Left lung (tissue), 10 donors: ENCODE measurements around the gene GMDS. TPM values are rescaled to one million over a fixed set of nuclear protein-coding genes. Genes with fewer than 3 reads are reported as not detected.

ENCODE experiments used
- ATAC-seq: fragments of 200-7000 bp; cut with Tn5 transposase; one replicate; pipeline ENCODE4 v1.9.1; 2020; ENCODE audit warnings: moderate library complexity
- DNase-seq, 4 donors: peaks; one replicate each; pipeline ENCODE4 v3.0.0-alpha.2; 2013 to 2020
- H3K27ac ChIP-seq, 2 donors: fragments of 200-600 bp; sonication (generic) in 1 of 2; one replicate each; pipeline versions ENCODE4 v1.5.0 to v1.8.0; 2020 to 2021
- H3K27me3 ChIP-seq, 2 donors: fragments of 200-600 bp; sonication (generic) in 1 of 2; one replicate each; pipeline versions ENCODE4 v1.5.0 to v1.8.0; 2020 to 2021
- H3K36me3 ChIP-seq, 2 donors: fragments of 200-600 bp; sonication (generic) in 1 of 2; one replicate each; pipeline versions ENCODE4 v1.5.0 to v1.8.0; 2020 to 2021
- H3K4me1 ChIP-seq, 2 donors: fragments of 200-600 bp; one replicate each; pipeline ENCODE4 v1.8.0; 2021
- H3K4me3 ChIP-seq, 2 donors: fragments of 200-600 bp; sonication (generic) in 1 of 2; one replicate each; pipeline versions ENCODE4 v1.5.0 to v1.8.0; 2020 to 2021; ENCODE audit warnings: mild to moderate bottlenecking in 1 of 2
- H3K9me3 ChIP-seq, 2 donors: fragments of 200-600 bp; sonication (generic) in 1 of 2; one replicate each; pipeline versions ENCODE4 v1.5.0 to v1.8.0; 2020 to 2021
- CTCF ChIP-seq, 2 donors: fragments of 200-600 bp; sonication (generic) in 1 of 2; IDR thresholded peaks; one replicate each; pipeline versions ENCODE4 v1.5.0 to v1.8.0; 2021; ENCODE audit warnings: antibody characterized with exemption in 2 of 2
- intact Hi-C, 2 donors: fragments of 100-400 bp; cut with DNase I; formaldehyde crosslinking; loops; one replicate each; pipeline versions ENCODE4 v1.11.2 to v1.14.2; 2022
- polyA plus RNA-seq, 6 donors: library from polyadenylated mRNA; unstranded; fragments of 120-200 nt; gene quantifications; one replicate each; pipeline ENCODE4 v1.2.1, GENCODE V29; 2013; ENCODE audit not compliant: insufficient read length in 6 of 6
- total RNA-seq, 2 donors: library from RNA; stranded (reverse); fragmentation: NEBNext Ultra II Directional; extraction: Animal tissue kit (Norgen Biotek cat#: 25700); gene quantifications; one replicate each; pipeline ENCODE4 v1.2.1, GENCODE V29; 2021
- donor health status: DM: no; HTN: yes; CAD: no.
- donor health status: DM: no; HTN: no; CAD: no.

Gene GMDS
- total and polyA plus RNA-seq, 8 donors: 16.5 to 25.4 (median 21.2) TPM

- DNase-seq (peak in 2 of 4 donors; percentile 77 to 95), ATAC-seq (peak; percentile 95)
- H3K27ac ChIP-seq: no peak overlapping the region
- intact Hi-C loops: loop anchor here in 1 of 2 donors (5.0 to 10.0 kb wide), 5 partner anchors 80 to 840 kb away; no protein-coding TSS in a partner anchor
- TF ChIP-seq CTCF (IDR thresholded peaks at IDR 0.05): peak; percentile 97 to 99
- H3K9me3 ChIP-seq: no peaks in the 10 kb centered on the region
- peaks cover 17 to 43% of the 10 kb centered on the region in 2 donors for H3K4me1 ChIP-seq
- H3K4me3 ChIP-seq: peak overlapping the region; percentile 36
- peaks cover 90 to 99% of the 10 kb centered on the region in 2 donors for H3K27me3 ChIP-seq
- no peaks in the 10 kb centered on the region for H3K36me3 ChIP-seq
Measured at GRCh38 chr6:1604158-1605003, 641.0 kb downstream of the GMDS start.

DNA sequence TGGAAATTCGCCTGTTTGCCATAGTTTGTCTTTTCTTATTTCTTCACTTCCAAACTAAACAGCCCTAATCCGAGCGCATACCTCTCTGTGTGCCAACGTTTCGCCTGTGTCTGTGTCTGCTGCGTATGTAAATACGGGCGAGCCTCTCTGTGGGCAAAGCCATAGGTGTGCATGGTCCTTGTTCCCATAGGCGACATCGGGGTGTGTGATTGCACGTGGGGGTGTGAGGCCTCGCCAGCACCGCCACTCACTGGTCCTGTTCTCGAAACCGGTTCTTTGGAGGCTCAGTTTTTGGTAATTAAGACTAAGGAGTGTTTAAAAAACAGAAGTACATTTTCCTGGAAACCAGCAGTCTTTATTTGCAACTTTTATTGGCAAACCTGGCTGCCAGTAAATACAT lies 641.7 kb downstream of the GMDS start:
- intact Hi-C loops: loop anchor here in 1 of 2 donors (10.0 kb wide), 4 partner anchors 81 to 841 kb away; no protein-coding TSS in a partner anchor
- Histone ChIP-seq H3K9me3 (no peaks in the 10 kb centered on the region), H3K4me3 (no peak overlapping the region), H3K27ac (no peak overlapping the region), H3K4me1 (peaks cover 14 to 36% of the 10 kb centered on the region in 2 donors), H3K27me3 (peaks cover 83 to 99% of the 10 kb centered on the region in 2 donors), H3K36me3 (no peaks in the 10 kb centered on the region)
- TF ChIP-seq CTCF (IDR thresholded peaks at IDR 0.05): no peak
- no peak for DNase-seq
- ATAC-seq: no peak

GRCh38 chr6:1602049-1602713 lies 643.2 kb downstream of the GMDS start:
- intact Hi-C loops: loop anchor here in 1 of 2 donors (10.0 kb wide), 4 partner anchors 83 to 843 kb away; no protein-coding TSS in a partner anchor
- Histone ChIP-seq H3K36me3 (no peaks in the 10 kb centered on the region), H3K27ac (no peak overlapping the region), H3K9me3 (no peaks in the 10 kb centered on the region), H3K27me3 (peaks cover 68 to 99% of the 10 kb centered on the region in 2 donors), H3K4me1 (peaks cover 8 to 23% of the 10 kb centered on the region in 2 donors), H3K4me3 (no peak overlapping the region)
- DNase-seq (no peak), ATAC-seq (no peak)
- TF ChIP-seq CTCF (IDR thresholded peaks at IDR 0.05): no peak

- peaks cover 8 to 18% of the 10 kb centered on the region in 2 donors for H3K4me1 ChIP-seq
- H3K9me3 ChIP-seq: no peaks in the 10 kb centered on the region
- no peak overlapping the region for H3K27ac ChIP-seq
- intact Hi-C loops: loop anchor here in 1 of 2 donors (10.0 kb wide), 4 partner anchors 83 to 843 kb away; no protein-coding TSS in a partner anchor
- H3K36me3 ChIP-seq: no peaks in the 10 kb centered on the region
- H3K27me3 ChIP-seq: peaks cover 60 to 99% of the 10 kb centered on the region in 2 donors
- TF ChIP-seq CTCF (IDR thresholded peaks at IDR 0.05): no peak
- ATAC-seq (no peak), DNase-seq (no peak)
- H3K4me3 ChIP-seq: no peak overlapping the region
Measured at GRCh38 chr6:1601158-1602048, 644.0 kb downstream of the GMDS start.
